OCI-LY1 (cell line): ENCODE measurements around the gene STAP1.

Experiments
- EZH2 ChIP-seq: fragments of 200-600 bp; sonication (generic), shearing (Covaris generic); IDR thresholded peaks from 2 replicates; pipeline ENCODE4 v1.8.0; 2017; ENCODE audit warnings: borderline replicate concordance, mixed run types, mild to moderate bottlenecking, antibody characterized with exemption, low read length, moderate library complexity, mixed read lengths
- TF ChIP-seq, protein P1 (sequence below): fragments of 200-600 bp; sonication (generic), shearing (Covaris generic); IDR thresholded peaks from 2 replicates; pipeline ENCODE4 v1.5.1; 2017; ENCODE audit warnings: mild to moderate bottlenecking, antibody characterized with exemption, low read length, moderate library complexity, mixed read lengths

DNA sequence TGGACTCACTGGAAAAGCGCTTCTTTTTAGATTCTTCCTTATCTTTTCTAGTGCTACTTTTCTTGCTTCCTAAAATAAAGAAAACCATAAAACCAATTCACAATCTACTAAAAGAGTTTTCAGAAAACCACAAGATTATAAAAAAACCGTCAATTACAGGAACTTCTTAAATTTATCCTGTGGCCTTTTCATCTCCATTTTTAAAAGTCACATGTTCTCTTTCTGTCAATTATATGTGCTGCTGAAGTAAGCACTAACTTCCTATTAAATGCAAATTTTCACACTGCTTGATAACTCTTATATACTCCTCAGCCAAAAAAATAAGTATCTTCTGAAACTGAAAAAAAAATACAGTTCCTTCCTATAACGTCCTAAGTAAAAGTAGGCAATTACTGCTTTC, 46.0 kb upstream of the STAP1 start:
- TF ChIP-seq, protein P1, sequence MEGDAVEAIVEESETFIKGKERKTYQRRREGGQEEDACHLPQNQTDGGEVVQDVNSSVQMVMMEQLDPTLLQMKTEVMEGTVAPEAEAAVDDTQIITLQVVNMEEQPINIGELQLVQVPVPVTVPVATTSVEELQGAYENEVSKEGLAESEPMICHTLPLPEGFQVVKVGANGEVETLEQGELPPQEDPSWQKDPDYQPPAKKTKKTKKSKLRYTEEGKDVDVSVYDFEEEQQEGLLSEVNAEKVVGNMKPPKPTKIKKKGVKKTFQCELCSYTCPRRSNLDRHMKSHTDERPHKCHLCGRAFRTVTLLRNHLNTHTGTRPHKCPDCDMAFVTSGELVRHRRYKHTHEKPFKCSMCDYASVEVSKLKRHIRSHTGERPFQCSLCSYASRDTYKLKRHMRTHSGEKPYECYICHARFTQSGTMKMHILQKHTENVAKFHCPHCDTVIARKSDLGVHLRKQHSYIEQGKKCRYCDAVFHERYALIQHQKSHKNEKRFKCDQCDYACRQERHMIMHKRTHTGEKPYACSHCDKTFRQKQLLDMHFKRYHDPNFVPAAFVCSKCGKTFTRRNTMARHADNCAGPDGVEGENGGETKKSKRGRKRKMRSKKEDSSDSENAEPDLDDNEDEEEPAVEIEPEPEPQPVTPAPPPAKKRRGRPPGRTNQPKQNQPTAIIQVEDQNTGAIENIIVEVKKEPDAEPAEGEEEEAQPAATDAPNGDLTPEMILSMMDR = no peak
- TF ChIP-seq EZH2 = no peak
